ENCODE data around the gene ACADL. TPM values are rescaled to one million over a fixed set of nuclear protein-coding genes. Genes with fewer than 3 reads are reported as not detected.

The ACADL gene
- total RNA-seq, 1 donor from 2014 or later: 0.38 TPM

GRCh38 chr2:210207929-210208328 is 17.3 kb downstream of the ACADL start:
- DNase-seq (ENCODE audit: low spot score, unreplicated experiment): no peak
- Mint-ChIP-seq H3K4me3 (ENCODE audit: low read depth) (no peak overlapping the region), H3K27me3 (no peaks in the 10 kb centered on the region), H3K4me1 (ENCODE audit: low read depth) (no peaks in the 10 kb centered on the region), H3K36me3 (ENCODE audit: insufficient read depth) (no peaks in the 10 kb centered on the region), H3K27ac (no peak overlapping the region), H3K9me3 (ENCODE audit: low read depth) (no peaks in the 10 kb centered on the region)
- no peak for TF ChIP-seq CTCF (IDR thresholded peaks at IDR 0.05; ENCODE audit: unreplicated experiment)

GRCh38 chr2:210203558-210203957 is 21.7 kb downstream of the ACADL start:
- Mint-ChIP-seq H3K27me3 (no peaks in the 10 kb centered on the region), H3K4me3 (ENCODE audit: low read depth) (no peak overlapping the region)

GRCh38 chr2:210203147-210203546 is 22.1 kb downstream of the ACADL start:
- Mint-ChIP-seq H3K9me3 (ENCODE audit: low read depth) (no peaks in the 10 kb centered on the region), H3K4me3 (ENCODE audit: low read depth) (no peak overlapping the region), H3K36me3 (ENCODE audit: insufficient read depth) (no peaks in the 10 kb centered on the region), H3K27ac (no peak overlapping the region), H3K27me3 (no peaks in the 10 kb centered on the region), H3K4me1 (ENCODE audit: low read depth) (no peaks in the 10 kb centered on the region)
- no peak for DNase-seq (ENCODE audit: low spot score, unreplicated experiment)
- TF ChIP-seq CTCF (IDR thresholded peaks at IDR 0.05; ENCODE audit: unreplicated experiment): no peak

More at GRCh38 chr2:210203558-210203957, 21.7 kb downstream of the ACADL start:
- TF ChIP-seq CTCF (IDR thresholded peaks at IDR 0.05; ENCODE audit: unreplicated experiment): no peak
- Mint-ChIP-seq H3K4me1 (ENCODE audit: low read depth) (no peaks in the 10 kb centered on the region), H3K36me3 (ENCODE audit: insufficient read depth) (no peaks in the 10 kb centered on the region), H3K9me3 (ENCODE audit: low read depth) (no peaks in the 10 kb centered on the region), H3K27ac (no peak overlapping the region)
- no peak for DNase-seq (ENCODE audit: low spot score, unreplicated experiment)

DNA sequence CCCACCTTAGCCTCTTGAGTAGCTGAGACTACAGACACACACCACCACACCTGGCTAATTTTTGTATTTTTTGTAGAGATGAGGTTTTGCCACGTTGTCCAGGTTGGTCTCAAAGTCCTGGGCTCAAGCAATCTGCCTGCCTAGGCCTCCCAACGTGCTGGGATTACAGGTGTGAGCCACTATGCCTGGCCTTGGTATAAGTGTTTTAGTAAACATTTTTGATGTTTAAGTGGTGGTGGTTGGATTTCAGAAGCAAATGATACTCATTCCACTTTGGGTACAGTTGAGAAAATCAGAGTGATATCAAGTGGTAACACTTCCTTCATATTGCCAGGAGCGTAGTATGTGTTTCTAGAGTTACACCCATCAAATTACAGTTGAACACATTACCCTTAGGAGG is 25.4 kb downstream of the ACADL start:
- H3K9me3 Mint-ChIP-seq (ENCODE audit: low read depth): no peaks in the 10 kb centered on the region
- no peak overlapping the region for H3K27ac Mint-ChIP-seq
- no peak for TF ChIP-seq CTCF (IDR thresholded peaks at IDR 0.05; ENCODE audit: unreplicated experiment)
- peaks cover 3% of the 10 kb centered on the region for H3K4me1 Mint-ChIP-seq (ENCODE audit: low read depth)
- H3K27me3 Mint-ChIP-seq: no peaks in the 10 kb centered on the region
- no peak overlapping the region for H3K4me3 Mint-ChIP-seq (ENCODE audit: low read depth)
- no peak for DNase-seq (ENCODE audit: low spot score, unreplicated experiment)
- H3K36me3 Mint-ChIP-seq (ENCODE audit: insufficient read depth): no peaks in the 10 kb centered on the region

GRCh38 chr2:210199186-210199765 is 26.0 kb downstream of the ACADL start:
- H3K27me3 Mint-ChIP-seq: no peaks in the 10 kb centered on the region
- no peak for DNase-seq (ENCODE audit: low spot score, unreplicated experiment)
- no peak overlapping the region for H3K27ac Mint-ChIP-seq
- H3K4me1 Mint-ChIP-seq (ENCODE audit: low read depth): peaks cover 6% of the 10 kb centered on the region
- H3K4me3 Mint-ChIP-seq (ENCODE audit: low read depth): no peak overlapping the region
- H3K9me3 Mint-ChIP-seq (ENCODE audit: low read depth): no peaks in the 10 kb centered on the region
- H3K36me3 Mint-ChIP-seq (ENCODE audit: insufficient read depth): no peaks in the 10 kb centered on the region
- peak; percentile 86 for TF ChIP-seq CTCF (IDR thresholded peaks at IDR 0.05; ENCODE audit: unreplicated experiment)

All from progenitor cell of endocrine pancreas (in vitro differentiated cells).